Sigmoid colon (tissue), 7 donors: ENCODE measurements around the gene MIOX. TPM values are rescaled to one million over a fixed set of nuclear protein-coding genes. Genes with fewer than 3 reads are reported as not detected.
A peak's percentile ranks its signal among the peaks of the same experiment; 100 is the strongest.

Experiments
- DNase-seq: peaks from one replicate; pipeline ENCODE4 v3.0.0-alpha.2; 2019
- H3K27ac ChIP-seq, 4 donors: fragments of 200-600 bp; sonication (generic); one replicate each; pipeline ENCODE4 v1.5.1; 2016 to 2019; ENCODE audit warnings: mild to moderate bottlenecking in 1 of 4
- H3K27me3 ChIP-seq, 3 donors: fragments of 200-600 bp; sonication (generic); one replicate each; pipeline ENCODE4 v1.5.1; 2019; ENCODE audit warnings: mild to moderate bottlenecking in 1 of 3
- H3K36me3 ChIP-seq, 4 donors: fragments of 200-600 bp; sonication (generic); one replicate each; pipeline ENCODE4 v1.5.1; 2016 to 2019
- H3K4me1 ChIP-seq, 4 donors: fragments of 200-600 bp; sonication (generic); one replicate each; pipeline ENCODE4 v1.5.1; 2017 to 2019
- H3K4me3 ChIP-seq, 4 donors: fragments of 200-600 bp; sonication (generic); one replicate each; pipeline ENCODE4 v1.5.1; 2017 to 2019; ENCODE audit warnings: mild to moderate bottlenecking in 2 of 4, moderate library complexity in 1 of 4
- H3K9me3 ChIP-seq, 4 donors: fragments of 200-600 bp in 3 of 4; sonication (generic) in 3 of 4; one replicate each; pipeline versions ENCODE4 v1.5.1 to v1.6.1; 2013 to 2019
- CTCF ChIP-seq, 4 experiments: fragments of 450-650 bp in 3 of 4; fragments of 200-600 bp in 1 of 4; IDR thresholded peaks; one replicate each; pipeline ENCODE4 v1.5.1; 2016 to 2019; ENCODE audit warnings: antibody characterized with exemption in 4 of 4, mild to moderate bottlenecking in 3 of 4, moderate library complexity in 2 of 4
- EP300 ChIP-seq, 4 donors: sonication (generic); formaldehyde crosslinking; IDR thresholded peaks; one replicate each; pipeline ENCODE4 v1.6.1; 2017; ENCODE audit warnings: antibody characterized with exemption in 4 of 4
- POLR2A ChIP-seq, 2 donors: fragments of 450-650 bp; IDR thresholded peaks; one replicate each; pipeline ENCODE4 v1.6.1; 2016; ENCODE audit warnings: antibody characterized with exemption in 2 of 2, mild to moderate bottlenecking in 2 of 2, moderate library complexity in 2 of 2
- POLR2AphosphoS5 ChIP-seq, 4 donors: sonication (generic); formaldehyde crosslinking; IDR thresholded peaks; one replicate each; pipeline ENCODE4 v1.6.1; 2017; ENCODE audit warnings: antibody characterized with exemption in 4 of 4
- WGBS, 2 donors: extraction: QIAGEN DNeasy Blood & Tissue Kit; methylation state at CpG; one replicate each; pipeline ENCODE4 v1.1.7; 2013; 5-methylcytosine and 5-hydroxymethylcytosine counted together
- intact Hi-C: fragments of 100-400 bp; cut with DNase I; formaldehyde crosslinking; loops from one replicate; pipeline ENCODE4 v1.15.1; 2023
- polyA plus RNA-seq, 3 donors: library from polyadenylated mRNA; stranded (reverse); fragments of 200-250 nt; gene quantifications; one replicate each; pipeline ENCODE4 v1.2.3, GENCODE V29; 2013
- total RNA-seq, 4 donors: library from RNA; depleted of rRNA; stranded (reverse); fragments of >200 nt; gene quantifications; one replicate each; pipeline ENCODE4 v1.1.0, GENCODE V29; 2016
- donor health status: healthy with polysubstance abuse.
- donor health status: Bipolar disorder and iron deficiency.
- donor health status: healthy.

MIOX gene
- total and polyA plus RNA-seq, 7 donors = 0.20 TPM; not detected in 6

DNA sequence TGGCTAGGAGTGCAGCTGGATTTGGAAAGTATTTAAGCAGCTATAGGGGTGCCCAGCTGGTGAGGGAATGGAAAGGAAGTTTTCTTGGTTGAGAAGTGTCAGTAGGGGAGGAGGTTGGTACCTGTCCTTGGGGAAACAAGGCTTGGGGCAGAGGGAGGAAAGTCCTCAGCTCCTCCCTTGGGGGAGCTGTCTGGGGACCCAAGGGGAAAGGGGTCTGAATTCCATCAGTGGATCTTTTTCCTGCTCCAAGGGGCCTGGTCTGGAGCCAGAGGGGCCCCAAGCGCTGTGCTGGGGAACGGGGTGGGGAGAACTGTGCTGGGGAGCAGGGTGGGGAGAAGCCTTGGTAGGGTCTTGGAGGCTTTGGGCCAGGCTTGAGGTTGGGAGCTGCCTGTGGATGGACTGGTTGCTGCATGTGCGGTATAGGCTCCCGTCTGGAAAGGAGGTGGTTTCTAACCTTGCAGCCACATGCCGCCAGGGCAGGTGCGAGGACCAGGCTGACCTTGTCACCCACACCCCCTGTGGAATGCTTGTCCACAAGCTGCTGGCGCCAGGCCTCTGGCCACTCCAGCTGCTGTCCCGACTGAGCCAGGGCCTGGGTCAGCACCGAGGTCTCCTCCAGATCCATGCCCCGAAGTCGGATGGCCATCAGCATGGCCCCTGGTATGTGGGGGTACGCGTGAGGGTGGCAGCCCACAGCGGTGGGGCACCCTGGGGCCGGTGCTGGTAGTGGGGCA lies 42.2 kb downstream of the MIOX start:
- no peaks in the 10 kb centered on the region for H3K9me3 ChIP-seq
- TF ChIP-seq CTCF (IDR thresholded peaks at IDR 0.05) = no peak
- TF ChIP-seq EP300 (IDR thresholded peaks at IDR 0.05) = no peak
- no peak for TF ChIP-seq POLR2A (IDR thresholded peaks at IDR 0.05)
- no peak for TF ChIP-seq POLR2AphosphoS5 (IDR thresholded peaks at IDR 0.05)
- H3K4me1 ChIP-seq = peaks cover 0 to 74% (median 59%) of the 10 kb centered on the region in 4 donors
- peak overlapping the region; percentile 73 to 93 (median 81) for H3K27ac ChIP-seq
- intact Hi-C loops = loop anchor here (5.0 kb wide), 3 partner anchors 33 to 282 kb away; partner anchors contain the start of genes ARSA, SYCE3 and TUBGCP6
- H3K27me3 ChIP-seq = peaks cover 33 to 52% (median 46%) of the 10 kb centered on the region in 3 donors
- WGBS, 2 donors = 69 to 73% methylated on average over 15 of the region's 15 CpGs
- no peak for DNase-seq
- H3K36me3 ChIP-seq = peaks cover 0 to 4% (median 2%) of the 10 kb centered on the region in 4 donors
- H3K4me3 ChIP-seq = peak overlapping the region; percentile 24 to 54 (median 50)

DNA sequence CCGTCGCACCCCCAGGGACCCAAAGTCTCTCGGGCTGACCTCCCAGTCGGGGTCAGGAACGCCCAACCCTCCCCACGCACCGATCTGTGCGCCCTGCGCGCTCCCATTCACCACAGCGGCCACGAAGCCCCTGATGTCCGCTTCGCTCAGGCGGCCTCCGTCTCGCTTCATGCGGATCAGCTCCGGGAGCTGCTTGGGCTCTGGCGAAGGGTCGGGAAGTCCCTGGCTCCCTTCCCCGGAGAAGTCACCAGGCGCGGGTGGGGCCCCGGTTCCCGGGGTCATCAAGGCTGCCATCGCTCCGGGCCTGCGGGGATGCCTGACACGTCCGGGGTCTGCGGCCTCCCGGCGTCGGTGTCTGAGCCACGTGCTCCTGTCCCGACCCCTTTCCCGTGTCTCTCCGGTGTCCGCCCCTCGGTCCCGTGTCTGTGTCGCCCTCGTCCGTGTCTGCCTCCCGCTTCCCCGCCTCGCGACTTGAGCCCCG lies 42.8 kb downstream of the MIOX start:
- intact Hi-C loops = loop anchor here (5.0 kb wide), 3 partner anchors 33 to 282 kb away; partner anchors contain the start of genes ARSA, SYCE3 and TUBGCP6
- H3K27me3 ChIP-seq = peaks cover 33 to 58% (median 52%) of the 10 kb centered on the region in 3 donors
- peak overlapping the region; percentile 73 to 93 (median 81) for H3K27ac ChIP-seq
- no peak for DNase-seq
- WGBS, 2 donors = 20 to 23% methylated on average over 50 of the region's 50 CpGs
- peak overlapping the region; percentile 24 to 54 (median 50) for H3K4me3 ChIP-seq
- TF ChIP-seq POLR2AphosphoS5 (IDR thresholded peaks at IDR 0.05) (no peak), EP300 (IDR thresholded peaks at IDR 0.05) (no peak), POLR2A (IDR thresholded peaks at IDR 0.05) (no peak), CTCF (IDR thresholded peaks at IDR 0.05) (no peak)
- no peaks in the 10 kb centered on the region for H3K36me3 ChIP-seq
- H3K9me3 ChIP-seq = no peaks in the 10 kb centered on the region
- H3K4me1 ChIP-seq = peaks cover 0 to 68% (median 53%) of the 10 kb centered on the region in 4 donors

GRCh38 chr22:50529897-50530579 lies 43.4 kb downstream of the MIOX start, which contains the start of gene TYMP:
Gene TYMP, minus strand, starts transcription at chr22:50530012. Its CDS starts 303 bp downstream, at chr22:50529709.
- TF ChIP-seq EP300 (IDR thresholded peaks at IDR 0.05) (no peak), POLR2AphosphoS5 (IDR thresholded peaks at IDR 0.05) (peak; percentile 65 to 75 (median 69)), POLR2A (IDR thresholded peaks at IDR 0.05) (peak in 1 of 2 donors; percentile 45), CTCF (IDR thresholded peaks at IDR 0.05) (no peak)
- Histone ChIP-seq H3K36me3 (no peaks in the 10 kb centered on the region), H3K9me3 (no peaks in the 10 kb centered on the region), H3K27me3 (peaks cover 33 to 64% (median 57%) of the 10 kb centered on the region in 3 donors), H3K4me3 (peak within 1 kb of the TSS; percentile 39 to 54 (median 50)), H3K27ac (peak within 1 kb of the TSS; percentile 73 to 93 (median 81)), H3K4me1 (peaks cover 0 to 62% (median 47%) of the 10 kb centered on the region in 4 donors)
- peak; percentile 93 for DNase-seq
- intact Hi-C loops = loop anchor here (5.0 kb wide), 3 partner anchors 32 to 283 kb away; partner anchors contain the start of genes ARSA, SYCE3 and TUBGCP6
- WGBS, 2 donors = 0 to 1% methylated on average over 92 of the region's 92 CpGs

DNA sequence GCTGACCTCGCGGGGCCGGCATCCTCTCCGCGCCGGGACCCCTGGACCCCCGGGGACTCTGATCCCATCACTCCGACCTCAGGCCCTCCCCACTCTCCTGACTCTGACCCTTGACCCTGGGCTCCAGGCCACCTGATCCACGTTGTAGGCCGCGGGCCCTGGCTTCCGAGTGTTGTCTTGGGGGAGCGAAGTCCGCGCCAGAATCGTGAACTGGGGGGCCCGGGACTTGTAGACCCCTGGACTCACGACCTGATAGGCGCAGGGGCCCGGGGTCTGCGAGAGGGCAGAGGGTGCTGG lies 43.9 kb downstream of the MIOX start:
- peak; percentile 84 for DNase-seq
- H3K4me1 ChIP-seq = peaks cover 0 to 61% (median 45%) of the 10 kb centered on the region in 4 donors

More for the DNA sequence above, 43.9 kb downstream of the MIOX start:
- Histone ChIP-seq H3K36me3 (no peaks in the 10 kb centered on the region), H3K27me3 (peaks cover 33 to 69% (median 62%) of the 10 kb centered on the region in 3 donors), H3K4me3 (peak overlapping the region; percentile 39 to 54 (median 50)), H3K27ac (peak overlapping the region; percentile 73 to 93 (median 81)), H3K9me3 (no peaks in the 10 kb centered on the region)
- intact Hi-C loops = no loop called here
- TF ChIP-seq CTCF (IDR thresholded peaks at IDR 0.05) (no peak), POLR2AphosphoS5 (IDR thresholded peaks at IDR 0.05) (no peak), POLR2A (IDR thresholded peaks at IDR 0.05) (no peak), EP300 (IDR thresholded peaks at IDR 0.05) (no peak)
- WGBS, 2 donors = 1% methylated on average over 21 of the region's 21 CpGs
